ENCODE results near the gene TNFRSF25.
A peak's percentile ranks its signal among the peaks of the same experiment; 100 is the strongest.
"Not testable (repeated sequence)": the region's sequence is repeated elsewhere in the genome, so short reads cannot be mapped to it uniquely, and the experiment has no call there.

The TNFRSF25 gene

GRCh38 chr1:6467744-6468688, 2.0 kb upstream of the TNFRSF25 start:
- no peak for DNase-seq

DNA sequence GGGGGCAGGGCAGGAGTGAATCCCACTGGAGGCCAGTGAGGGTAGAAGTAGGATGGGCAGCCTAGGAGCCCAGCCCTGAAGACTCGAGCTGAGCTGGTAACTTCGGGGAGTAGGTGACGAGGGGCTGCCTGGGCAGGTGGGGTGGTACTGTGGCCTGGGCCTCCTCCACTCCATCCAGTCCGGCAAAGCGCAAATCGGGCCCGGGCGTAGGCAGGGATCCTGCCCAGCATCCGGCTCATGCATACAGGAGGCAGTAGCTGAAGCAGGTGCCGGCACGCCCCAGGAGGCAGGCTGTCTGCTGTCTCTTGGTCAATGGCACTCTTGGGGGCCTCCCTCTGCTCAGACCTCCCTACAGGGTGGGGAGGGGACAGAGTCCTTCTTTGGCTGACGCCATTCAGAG, 1.3 kb upstream of the TNFRSF25 start:
- no peak for DNase-seq

DNA sequence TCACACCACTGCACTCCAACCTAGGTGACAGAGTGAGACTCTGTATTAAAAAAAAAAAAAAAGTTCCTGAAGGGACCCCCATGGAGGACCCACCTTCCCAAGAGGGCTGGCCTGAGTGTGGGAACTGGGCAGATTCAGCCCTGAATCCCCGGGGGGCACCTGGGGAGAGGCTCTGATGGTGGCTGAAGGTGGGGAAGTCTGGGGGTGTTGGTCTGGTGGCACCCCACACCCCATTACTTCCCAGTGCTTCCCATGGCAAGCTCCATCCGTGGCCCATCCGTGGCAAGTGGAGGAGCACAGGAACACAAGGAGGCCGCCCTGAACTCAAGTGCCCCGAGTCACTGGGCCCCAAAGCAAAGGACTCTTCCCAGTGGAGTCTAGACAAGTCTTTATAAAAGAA, 778 bp upstream of the TNFRSF25 start:
- no peak for DNase-seq

DNA sequence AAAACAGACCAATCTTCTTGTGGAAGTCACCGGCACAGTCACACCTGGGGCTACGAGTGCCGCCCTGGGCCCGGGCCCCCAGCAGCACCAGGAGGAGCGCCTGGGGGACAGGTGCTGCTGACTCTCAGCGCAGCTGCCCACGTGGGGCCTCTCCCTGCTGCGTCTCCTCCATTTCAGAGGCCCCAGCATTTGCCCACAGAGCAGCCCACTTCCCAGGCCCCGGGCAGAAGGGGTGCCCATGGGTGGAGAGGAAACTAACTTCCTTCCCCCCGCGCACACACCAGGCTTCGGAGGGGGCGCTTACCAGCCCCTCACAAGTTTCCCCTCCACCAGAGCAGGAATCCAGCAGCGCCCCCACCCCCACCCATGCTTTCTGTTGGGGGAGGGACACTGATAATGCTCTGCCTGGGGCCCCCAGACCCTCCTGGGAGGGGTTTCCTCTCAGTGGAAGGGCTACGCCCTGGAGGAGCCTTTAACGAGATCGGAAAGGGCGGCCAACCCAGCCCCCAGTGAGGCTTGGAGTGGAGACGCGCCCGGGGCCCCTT, 440 bp downstream of the TNFRSF25 start:
- DNase-seq = no peak

DNA sequence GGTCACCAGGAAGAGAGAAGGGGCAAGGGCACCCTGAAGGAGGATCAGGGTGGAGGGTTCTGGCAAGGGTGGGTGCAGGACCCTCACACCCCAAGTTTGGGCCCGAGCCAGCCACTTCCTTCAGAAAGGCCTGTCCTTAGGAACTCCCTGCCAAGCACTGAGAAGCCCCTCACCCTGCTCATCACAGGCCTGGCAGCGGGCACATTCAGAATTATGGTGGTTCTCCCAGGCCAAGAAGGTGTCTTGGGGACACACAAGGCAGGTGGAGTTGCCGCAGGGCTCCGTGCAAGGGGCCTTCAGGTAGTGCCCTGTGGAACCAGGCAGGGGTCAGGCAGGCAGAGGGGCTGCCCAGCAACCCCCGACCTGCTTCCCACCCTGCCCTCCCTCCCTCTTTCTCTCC, 1.1 kb downstream of the TNFRSF25 start:
- no peak for DNase-seq

GRCh38 chr1:6464514-6464836, 1.5 kb downstream of the TNFRSF25 start:
- no peak for DNase-seq

DNA sequence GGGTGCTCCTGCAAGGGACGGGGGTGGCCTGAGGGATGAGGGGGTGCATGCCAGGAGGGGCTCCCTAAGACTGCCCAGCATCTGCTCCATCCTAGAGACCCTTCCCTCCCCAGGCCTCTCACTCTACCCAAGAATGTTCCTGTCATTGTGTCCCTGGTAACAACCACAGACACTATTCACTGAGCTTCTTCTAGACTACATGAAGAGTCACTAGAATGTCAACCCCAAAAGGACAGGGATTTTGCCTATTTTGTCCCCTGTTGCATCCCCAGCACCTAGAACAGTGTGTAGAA, 2.9 kb downstream of the TNFRSF25 start:
- DNase-seq = no peak

DNA sequence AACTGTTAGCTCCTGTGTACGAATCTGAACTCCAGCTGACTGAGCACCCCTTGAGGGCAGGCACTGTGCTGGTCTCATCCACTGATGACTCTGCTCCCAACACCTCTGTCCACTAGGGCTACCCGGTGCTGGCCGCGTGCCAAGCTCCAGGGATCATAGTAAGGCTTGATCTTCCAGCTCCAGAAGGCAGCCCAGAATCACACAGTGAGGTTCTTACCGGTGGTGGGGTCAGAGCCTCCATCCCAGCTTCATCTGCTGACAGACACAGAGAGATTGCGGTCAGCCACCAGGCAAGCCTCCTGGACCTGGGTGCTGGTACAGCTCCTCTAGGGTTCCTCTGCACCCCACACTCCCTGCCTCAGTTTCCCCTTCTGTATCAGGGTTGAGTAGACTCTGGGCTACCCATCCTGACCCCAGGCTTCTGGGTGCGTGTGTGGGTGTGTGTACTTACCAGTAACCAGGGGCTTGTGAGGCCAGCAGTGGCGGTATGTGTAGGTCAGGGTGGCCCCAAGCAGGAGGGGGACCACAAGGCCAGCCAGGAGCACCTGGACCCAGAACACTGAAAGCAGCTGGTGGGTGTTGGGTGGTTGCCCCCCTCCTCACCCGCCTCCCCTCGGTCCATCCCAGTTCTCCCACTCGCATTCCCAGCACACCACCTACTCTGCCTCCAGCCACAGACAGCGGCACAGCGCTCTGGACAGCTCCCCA, 3.4 kb downstream of the TNFRSF25 start:
- DNase-seq = no peak

DNA sequence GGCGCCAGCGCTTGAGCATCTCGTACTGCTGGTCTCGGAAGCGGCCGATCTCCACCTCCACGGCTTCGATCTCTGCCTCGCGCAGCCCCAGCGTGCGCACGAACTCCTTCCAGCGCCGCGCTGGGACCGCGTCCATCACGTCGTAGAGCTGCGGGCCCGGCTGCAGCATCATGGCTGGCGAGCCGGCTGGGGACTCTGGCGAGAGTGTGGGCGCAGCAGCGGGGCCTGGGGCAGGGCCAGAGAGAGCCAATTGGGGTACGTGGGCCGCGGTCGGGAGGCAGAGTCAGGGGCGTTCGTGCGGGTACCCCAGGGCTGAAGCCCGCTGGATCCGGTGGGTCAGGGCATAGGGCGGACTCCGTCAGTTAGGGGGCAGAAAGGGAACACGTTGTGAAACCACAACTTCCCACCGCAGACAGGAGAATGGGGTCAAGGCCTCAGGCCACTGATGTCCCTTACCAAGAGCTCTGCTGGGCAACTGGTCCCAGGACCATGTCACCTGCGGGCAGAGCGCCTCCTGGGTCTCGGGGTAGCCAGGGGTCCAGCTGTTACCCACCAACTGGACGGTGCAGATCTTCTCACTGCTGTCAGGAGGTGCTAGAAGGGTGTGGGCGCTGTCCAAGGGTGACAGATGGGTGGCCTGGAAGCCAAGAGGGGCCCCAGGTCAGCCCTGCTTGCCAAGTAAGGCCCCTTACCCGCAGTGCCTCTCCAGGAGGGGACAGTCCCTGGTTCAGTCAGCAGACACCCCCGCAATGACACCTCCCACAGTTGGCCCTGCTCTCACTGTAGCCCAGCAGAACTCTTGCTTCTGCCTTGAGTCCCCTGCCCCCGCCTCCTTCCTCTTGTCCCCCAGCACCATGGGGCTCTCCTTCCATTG, 4.2 kb downstream of the TNFRSF25 start:
- DNase-seq = no peak

DNA sequence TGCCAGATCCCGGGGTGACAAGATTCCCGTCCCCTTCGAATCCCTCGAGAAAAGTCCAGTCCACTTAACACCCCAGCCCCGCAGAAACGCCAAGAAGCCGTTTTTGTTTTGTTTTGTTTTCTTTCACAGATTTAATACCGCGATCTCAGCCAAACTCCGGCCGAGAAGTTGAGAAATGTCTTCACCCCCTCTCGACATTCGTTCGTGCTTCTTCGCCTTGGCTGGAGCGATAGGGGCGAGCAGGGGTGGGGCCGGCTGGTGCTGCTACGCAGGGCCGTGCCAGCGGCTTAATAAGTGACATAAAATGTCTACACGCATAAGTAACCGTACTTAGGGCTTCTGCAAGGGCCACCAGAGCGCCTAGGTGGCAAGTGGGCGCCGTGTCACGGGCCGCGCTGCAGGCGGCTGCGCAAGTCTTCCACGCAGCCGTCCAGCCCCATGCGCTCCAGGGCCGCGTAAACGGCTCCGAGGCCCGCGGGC, 4.9 kb downstream of the TNFRSF25 start:
- no peak for DNase-seq

DNA sequence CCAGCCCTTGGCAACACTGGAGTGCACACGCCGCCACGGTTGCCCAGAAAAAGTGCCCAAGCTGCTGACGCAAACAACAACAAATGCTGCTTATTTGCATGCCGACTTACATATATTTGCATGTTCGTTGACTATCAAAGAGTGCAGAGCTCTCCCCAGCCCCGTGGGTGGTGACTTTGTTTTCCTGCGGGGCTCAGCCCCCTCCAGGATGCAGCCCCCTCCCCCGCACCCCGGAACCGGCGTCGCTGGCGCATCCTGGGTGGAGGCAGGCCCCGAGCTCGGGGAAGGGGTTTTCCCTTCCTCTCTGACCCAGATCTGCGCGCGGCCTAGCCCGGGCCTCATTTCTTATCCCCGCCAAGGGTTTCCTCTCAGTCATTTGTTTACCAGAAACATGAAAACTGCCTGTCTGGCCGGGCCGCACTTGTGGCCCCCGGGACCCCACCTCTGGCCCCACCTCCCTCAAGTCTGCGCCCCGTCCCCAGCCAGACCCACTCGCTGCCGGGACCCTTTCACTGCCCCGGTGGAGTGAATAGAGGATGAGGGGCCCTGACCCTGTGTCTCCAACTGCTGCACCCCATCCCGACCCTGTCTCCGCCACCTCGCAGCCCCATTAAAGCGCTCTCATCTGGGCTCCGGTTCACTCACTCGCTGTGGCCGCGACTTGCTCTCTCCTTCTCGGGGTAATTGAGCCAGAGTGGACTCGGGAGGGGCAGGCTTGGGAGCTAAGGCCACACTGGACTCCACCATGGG, 5.5 kb downstream of the TNFRSF25 start:
- no peak for DNase-seq

- no peak for DNase-seq
These were observed 6.1 kb downstream of the TNFRSF25 start for GRCh38 chr1:6459850-6460265.

- no peak for DNase-seq
These were observed 9.0 kb downstream of the TNFRSF25 start for GRCh38 chr1:6456800-6457466.

DNA sequence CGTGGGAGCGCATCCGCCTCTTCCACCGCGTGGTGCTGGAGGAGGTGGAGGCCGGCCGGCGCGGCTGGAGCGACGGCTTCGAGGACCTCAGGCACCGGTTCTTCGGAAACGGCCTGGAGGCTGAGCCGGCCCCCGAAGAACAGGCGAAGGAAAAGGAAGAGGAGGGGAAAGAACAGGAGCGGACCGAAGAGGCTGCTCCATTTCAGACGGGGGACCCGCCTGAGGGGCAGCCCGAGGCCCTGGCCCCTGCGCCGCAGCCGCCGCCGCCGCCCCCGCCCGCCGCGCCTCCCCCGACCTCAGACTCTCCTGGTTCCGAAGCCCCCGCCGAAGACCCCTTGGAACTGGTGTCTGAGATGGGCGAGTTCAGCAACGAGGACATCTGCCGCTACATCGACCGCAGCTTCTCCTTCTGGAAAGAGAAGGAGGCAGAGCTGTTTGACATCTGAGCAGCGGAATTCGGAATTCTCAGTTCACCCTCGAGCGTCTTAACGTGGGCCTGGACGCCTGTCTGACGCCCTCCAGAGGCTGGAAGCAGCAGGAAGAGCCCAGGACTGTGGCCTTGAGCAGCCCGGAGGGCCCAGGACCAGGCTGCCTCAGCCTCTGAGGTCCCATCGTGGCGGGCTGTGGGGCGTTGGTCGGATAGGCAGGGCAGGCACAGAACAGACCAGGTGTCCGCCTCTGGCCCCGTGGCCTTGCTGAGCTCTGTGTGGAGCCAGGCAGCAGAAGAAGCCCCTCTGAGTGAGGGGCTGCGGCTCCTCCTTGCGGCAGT, 10.0 kb downstream of the TNFRSF25 start:
- peak; percentile 8 for DNase-seq

DNA sequence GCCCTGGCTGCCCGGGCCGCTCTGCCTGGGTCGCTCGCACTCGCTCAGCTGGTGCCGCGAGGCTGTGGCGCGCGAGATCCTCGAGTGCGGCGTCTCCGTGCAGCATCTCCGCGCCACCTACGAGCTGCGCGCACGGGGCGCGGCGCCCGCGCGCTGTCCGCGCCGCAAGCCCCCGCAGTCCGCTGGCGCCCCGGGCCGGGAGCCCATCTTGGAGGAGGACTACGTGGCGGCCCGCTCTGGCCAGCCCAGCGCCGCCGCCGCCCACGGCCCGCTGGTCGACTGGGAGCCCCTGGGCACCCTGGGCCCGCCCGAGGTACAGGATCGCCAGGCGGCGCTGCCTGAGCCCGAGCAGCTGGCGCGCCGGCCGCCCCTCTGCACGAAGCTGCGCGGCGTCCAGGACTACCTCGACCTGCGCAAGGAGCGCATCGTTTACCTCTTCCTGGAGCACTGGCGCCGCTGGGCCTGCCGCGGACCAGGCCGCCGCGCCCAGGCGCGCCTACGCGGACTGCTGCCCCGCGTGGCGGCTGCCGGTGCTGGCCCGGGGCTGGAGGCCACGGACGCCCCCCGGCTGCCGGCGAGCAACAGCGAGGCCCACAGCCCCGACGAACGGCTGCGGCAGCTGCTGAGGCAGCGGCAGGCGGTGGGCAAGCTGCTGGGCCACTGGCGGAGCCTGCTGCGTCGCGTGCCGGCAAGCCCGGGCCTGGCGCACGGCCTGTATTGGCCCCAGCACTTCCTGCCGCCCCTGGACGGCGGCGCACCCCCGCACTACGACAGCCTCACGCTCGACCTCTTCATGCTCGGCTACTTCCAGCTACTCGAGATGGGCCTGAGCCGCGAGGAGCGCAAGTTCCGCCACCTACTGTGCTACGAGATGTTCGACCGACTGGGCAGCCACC, 10.9 kb downstream of the TNFRSF25 start:
- DNase-seq = peak; percentile 27

DNA sequence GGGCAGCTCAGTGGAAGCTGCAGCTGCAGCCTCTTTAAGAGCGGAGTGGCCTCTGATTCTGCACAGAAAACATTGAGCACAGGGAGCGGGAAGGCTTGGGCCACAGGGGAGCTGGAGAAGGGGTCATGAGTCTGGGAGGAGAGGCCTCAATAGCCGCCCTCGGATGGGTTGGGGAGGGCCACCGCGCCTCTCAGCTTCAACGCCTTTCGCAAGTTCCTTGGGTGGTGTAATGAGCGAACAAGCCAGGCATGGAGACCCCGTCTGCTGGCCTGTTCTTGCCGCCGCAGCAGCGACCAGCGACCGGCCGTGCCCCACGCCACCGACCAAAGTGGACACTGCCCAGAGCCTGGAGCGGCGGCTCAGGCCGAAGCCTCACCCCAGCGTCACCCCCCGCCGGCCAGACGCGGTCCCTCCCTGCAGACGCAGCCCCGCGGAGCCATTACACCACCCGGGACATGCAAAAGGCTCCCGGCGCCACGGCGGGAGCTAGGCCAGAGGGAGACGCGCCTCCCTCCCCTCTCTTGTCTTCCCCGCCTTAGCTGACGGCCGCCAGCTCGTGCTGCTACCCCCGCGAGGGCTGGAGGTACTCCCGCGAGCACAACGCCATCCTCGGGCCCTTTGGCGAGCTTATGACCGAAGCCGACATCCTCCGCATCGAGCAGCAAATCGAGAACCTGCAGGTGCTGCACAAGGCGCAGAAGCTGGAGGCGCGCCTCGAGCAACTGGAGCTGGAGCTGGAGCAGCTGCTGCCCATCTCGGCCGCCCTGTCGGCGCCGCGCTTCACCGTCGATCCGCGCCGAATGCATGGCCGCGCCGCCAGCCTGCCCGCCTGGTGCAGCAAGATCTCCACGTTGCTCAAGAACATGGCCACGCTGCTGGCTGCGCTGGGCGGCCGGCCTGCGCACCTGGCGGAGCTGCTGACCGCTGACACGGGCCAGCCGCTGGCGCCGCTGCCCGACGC, 11.8 kb downstream of the TNFRSF25 start:
- DNase-seq = not testable (repeated sequence)

- no peak for DNase-seq
These were observed 15.0 kb downstream of the TNFRSF25 start for GRCh38 chr1:6450943-6451373.

- not testable (repeated sequence) for DNase-seq
These were observed 15.5 kb downstream of the TNFRSF25 start for GRCh38 chr1:6450486-6450885.

Data from right hindlimb (tissue), 1 donor.